Chondrocyte (in vitro differentiated cells): ENCODE measurements around the gene CD46. TPM values are rescaled to one million over a fixed set of nuclear protein-coding genes. Genes with fewer than 3 reads are reported as not detected.

ENCODE experiments used
- DNase-seq: peaks from one replicate; pipeline ENCODE4 v3.0.0; 2021; ENCODE audit warnings: mixed read lengths, low spot score
- H3K27ac Mint-ChIP-seq: one replicate; pipeline ENCODE4 v1.8.0; 2021; ENCODE audit warnings: mild to moderate bottlenecking, moderate library complexity, mixed read lengths; ENCODE audit not compliant: unreplicated experiment
- H3K27me3 Mint-ChIP-seq: 2 replicates; pipeline ENCODE4 v1.8.0; 2021; ENCODE audit warnings: low read depth, mixed read lengths
- H3K36me3 Mint-ChIP-seq: 2 replicates; pipeline ENCODE4 v1.8.0; 2021; ENCODE audit warnings: low read depth, mixed read lengths
- H3K4me1 Mint-ChIP-seq: 2 replicates; pipeline ENCODE4 v1.8.0; 2021; ENCODE audit warnings: low read depth, mild to moderate bottlenecking, mixed read lengths
- H3K4me3 Mint-ChIP-seq: one replicate; pipeline ENCODE4 v1.8.0; 2021; ENCODE audit warnings: mild to moderate bottlenecking, moderate library complexity, mixed read lengths; ENCODE audit not compliant: unreplicated experiment
- H3K9me3 Mint-ChIP-seq: 2 replicates; pipeline ENCODE4 v1.8.0; 2021; ENCODE audit warnings: low read depth, mixed read lengths
- CTCF ChIP-seq: fragments of 200-600 bp; sonication (generic); IDR thresholded peaks from 2 replicates; pipeline ENCODE4 v1.5.0; 2021; ENCODE audit warnings: antibody characterized with exemption, mild to moderate bottlenecking, moderate library complexity
- total RNA-seq: library from RNA; stranded (reverse); gene quantifications from 3 replicates; pipeline ENCODE4 v1.2.1, GENCODE V29; 2021

The CD46 gene
- total RNA-seq, 1 donor from 2014 or later = 96.4 TPM

GRCh38 chr1:207842506-207842905, 90.7 kb downstream of the CD46 start:
- H3K27me3 Mint-ChIP-seq = no peaks in the 10 kb centered on the region
- H3K4me1 Mint-ChIP-seq = no peaks in the 10 kb centered on the region
- no peaks in the 10 kb centered on the region for H3K9me3 Mint-ChIP-seq
- H3K4me3 Mint-ChIP-seq = no peak overlapping the region
- no peak for TF ChIP-seq CTCF
- DNase-seq = no peak
- H3K36me3 Mint-ChIP-seq = no peaks in the 10 kb centered on the region
- H3K27ac Mint-ChIP-seq = no peak overlapping the region

GRCh38 chr1:207844371-207844770, 92.5 kb downstream of the CD46 start:
- H3K4me1 Mint-ChIP-seq = peaks cover 15% of the 10 kb centered on the region
- no peaks in the 10 kb centered on the region for H3K36me3 Mint-ChIP-seq
- no peak for DNase-seq
- TF ChIP-seq CTCF = no peak
- no peak overlapping the region for H3K4me3 Mint-ChIP-seq
- H3K27me3 Mint-ChIP-seq = no peaks in the 10 kb centered on the region
- H3K27ac Mint-ChIP-seq = no peak overlapping the region
- H3K9me3 Mint-ChIP-seq = no peaks in the 10 kb centered on the region

Other genes with a start within 250 kb of the CD46 start
- not detected in 3 replicates for gene CR1L, start 106.9 kb upstream of the CD46 start, total RNA-seq
- 0.12 to 0.15 TPM (median 0.13 TPM) in 3 replicates for gene CD34, start 159.1 kb downstream of the CD46 start, total RNA-seq